Activated CD4-positive, alpha-beta T cell treated with anti-CD3 and anti-CD28 coated beads for 1 hour (primary cell): Measurements from ENCODE around the gene SEMA4A.
A peak's percentile ranks its signal among the peaks of the same experiment; 100 is the strongest.
"Not testable (repeated sequence)": the region's sequence is repeated elsewhere in the genome, so short reads cannot be mapped to it uniquely, and the experiment has no call there.

Experiments used
- DNase-seq: peaks from one replicate; pipeline ENCODE4 v3.0.0-alpha.2; 2020

The SEMA4A gene

DNA sequence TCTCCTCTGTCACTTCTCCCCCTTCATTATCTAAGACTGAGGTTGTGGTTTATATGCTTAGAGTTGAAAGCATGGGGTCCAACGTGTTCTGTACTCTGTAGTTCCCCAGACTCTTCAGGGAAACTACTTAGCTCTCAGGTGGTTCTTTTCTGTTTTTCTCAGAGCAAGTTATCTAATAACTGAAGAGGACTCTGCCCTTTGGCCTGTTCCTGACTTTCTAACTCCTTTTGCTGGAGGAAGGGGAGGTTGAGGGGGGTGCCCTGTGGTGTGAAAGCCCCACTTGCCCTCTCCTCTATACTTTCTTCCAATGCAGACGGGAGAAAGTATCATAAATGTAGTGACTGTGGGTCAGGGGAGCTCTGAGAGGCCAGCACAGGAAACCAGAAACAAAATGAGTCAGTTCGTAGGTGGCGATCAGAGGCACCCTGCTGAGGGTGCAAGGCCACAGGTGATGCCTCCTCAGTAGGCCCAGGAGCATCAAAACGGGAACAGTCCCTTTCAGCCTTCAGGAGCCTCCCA, 45.5 kb downstream of the SEMA4A start:
- DNase-seq = no peak

GRCh38 chr1:156200044-156200443, 46.7 kb downstream of the SEMA4A start:
- no peak for DNase-seq

DNA sequence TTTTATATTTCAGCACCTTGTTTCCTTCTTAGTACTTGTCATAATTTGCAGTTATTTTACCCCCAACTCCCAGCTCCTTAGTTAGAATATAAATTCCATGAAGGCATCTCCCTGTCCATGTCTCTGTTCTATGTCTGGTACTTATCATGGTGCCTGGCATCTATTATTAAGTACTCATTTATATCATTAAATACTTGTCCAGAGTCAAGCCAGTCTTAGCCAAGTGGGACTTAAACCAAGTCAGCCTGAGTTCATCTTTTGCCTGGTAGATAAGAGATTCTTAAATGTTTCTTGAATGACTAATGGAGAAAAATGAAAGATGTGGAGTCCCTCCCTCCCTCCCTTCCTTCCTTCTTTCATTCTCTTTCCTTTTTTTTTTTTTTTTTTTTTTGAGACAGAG, 49.9 kb downstream of the SEMA4A start:
- no peak for DNase-seq

DNA sequence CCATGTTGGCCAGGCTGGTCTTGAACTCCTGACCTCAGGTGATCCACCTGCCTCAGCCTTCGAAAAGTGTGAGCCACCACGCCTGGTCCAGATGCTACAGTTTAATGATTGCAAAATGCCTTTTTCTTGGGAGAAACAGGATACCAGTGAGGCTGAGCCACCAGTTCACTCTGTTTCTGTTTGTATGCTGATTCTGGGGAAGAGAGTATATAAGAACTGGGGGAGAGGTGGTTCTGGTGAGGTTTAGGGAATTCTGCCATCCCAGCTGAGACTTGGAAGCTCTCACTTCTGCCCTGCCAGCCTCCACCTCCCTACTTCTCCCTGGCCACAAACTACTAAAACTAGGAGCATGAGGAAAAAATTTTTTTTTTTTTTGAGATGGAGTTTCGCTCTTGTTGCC, 51.3 kb downstream of the SEMA4A start:
- DNase-seq = no peak

DNA sequence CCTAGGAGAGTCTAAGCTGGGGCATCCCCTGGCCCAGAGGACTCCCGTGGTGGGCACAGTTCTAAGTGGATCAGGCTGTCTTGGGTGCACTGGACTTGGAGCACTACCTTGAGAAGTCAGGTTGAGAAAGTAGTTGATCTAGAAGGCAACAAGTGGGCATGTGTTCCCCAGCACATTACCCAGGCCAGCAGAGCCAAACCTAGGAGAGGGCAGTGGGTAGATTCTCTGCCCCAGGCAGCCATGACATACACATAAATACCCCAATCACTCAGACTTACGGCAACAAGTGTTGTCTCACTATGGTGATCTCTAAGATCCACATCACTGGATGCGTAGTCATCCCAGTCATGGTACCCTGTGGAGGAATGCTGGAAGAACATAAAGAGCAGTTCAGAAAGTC, 57.9 kb downstream of the SEMA4A start:
- DNase-seq = no peak

GRCh38 chr1:156212130-156212529, 58.7 kb downstream of the SEMA4A start:
- DNase-seq = no peak

DNA sequence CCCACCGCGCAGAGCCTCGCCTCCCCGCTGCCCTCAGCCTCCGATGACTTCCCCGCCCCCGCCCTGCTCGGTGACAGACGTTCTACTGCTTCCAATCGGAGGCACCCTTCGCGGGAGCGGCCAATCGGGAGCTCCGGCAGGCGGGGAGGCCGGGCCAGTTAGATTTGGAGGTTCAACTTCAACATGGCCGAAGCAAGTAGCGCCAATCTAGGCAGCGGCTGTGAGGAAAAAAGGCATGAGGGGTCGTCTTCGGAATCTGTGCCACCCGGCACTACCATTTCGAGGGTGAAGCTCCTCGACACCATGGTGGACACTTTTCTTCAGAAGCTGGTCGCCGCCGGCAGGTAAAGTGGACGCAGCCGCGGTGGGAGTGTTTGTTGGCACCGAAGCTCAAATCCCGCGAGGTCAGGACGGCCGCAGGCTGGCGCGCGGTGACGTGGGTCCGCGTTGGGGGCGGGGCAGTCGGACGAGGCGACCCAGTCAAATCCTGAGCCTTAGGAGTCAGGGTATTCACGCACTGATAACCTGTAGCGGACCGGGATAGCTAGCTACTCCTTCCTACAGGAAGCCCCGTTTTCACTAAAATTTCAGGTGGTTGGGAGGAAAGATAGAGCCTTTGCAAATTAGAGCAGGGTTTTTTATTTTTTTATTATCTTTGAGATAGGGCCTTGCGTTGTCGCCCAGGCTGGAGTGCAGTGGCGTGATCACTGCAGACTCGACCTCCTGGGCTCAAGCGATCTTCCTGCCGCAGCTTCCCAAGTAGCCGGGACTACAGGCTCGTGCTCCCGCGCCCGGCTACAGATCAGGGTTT, 59.7 kb downstream of the SEMA4A start, which contains the start of gene PMF1:
Gene PMF1 (plus strand): TSS at position 175 of the 811 bp plus-strand sequence. CDS start 9 bp downstream, at position 184.
- peak; percentile 92 for DNase-seq

DNA sequence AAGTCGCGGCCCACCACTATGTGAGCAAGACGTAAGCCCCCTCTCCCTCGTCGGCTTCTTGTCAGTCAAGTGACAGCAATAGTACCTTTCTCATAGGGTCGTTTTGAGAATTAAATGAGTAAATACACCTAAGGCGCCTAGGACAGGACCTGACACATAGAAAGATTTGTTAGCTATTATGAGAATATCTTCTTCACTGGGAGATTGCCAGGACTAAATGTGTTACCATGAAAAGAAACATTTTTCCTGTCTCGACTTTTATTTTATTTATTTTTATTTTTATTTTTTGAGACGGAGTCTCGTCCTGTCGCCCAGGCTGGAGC, 60.2 kb downstream of the SEMA4A start:
- no peak for DNase-seq

GRCh38 chr1:156214024-156214748, 60.8 kb downstream of the SEMA4A start:
- DNase-seq = no peak

DNA sequence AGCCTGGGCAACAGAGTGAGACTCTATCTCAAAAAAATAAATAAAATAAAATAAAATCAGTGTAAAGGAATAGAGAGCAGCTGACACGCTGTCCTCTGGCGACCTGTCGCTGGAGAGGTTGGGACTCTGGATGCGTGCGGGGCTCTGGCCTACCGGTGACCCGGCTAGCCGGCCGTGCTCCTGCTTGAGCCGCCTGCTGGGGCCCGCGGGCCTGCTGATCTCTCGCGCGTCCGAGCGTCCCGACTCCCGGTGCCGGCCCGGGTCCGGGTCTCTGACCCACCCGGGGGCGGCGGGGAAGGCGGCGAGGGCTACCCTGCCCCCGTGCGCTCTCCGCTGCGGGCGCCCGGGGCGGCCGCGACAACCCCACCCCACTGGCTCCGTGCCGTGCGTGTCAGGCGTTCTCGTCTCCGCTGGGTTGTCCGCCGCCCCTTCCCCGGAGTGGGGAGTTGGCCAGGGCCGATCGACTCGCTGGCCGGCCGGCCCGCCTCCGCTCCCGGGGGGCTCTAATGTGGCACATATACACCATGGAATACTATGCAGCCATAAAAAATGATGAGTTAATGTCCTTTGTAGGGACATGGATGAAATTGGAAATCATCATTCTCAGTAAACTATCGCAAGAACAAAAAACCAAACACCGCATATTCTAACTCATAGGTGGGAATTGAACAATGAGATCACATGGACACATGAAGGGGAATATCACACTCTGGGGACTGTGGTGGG, 63.1 kb downstream of the SEMA4A start:
- not testable (repeated sequence) for DNase-seq

GRCh38 chr1:156217871-156218270, 64.5 kb downstream of the SEMA4A start:
- DNase-seq = no peak

GRCh38 chr1:156220226-156220625, 66.8 kb downstream of the SEMA4A start:
- DNase-seq = no peak

DNA sequence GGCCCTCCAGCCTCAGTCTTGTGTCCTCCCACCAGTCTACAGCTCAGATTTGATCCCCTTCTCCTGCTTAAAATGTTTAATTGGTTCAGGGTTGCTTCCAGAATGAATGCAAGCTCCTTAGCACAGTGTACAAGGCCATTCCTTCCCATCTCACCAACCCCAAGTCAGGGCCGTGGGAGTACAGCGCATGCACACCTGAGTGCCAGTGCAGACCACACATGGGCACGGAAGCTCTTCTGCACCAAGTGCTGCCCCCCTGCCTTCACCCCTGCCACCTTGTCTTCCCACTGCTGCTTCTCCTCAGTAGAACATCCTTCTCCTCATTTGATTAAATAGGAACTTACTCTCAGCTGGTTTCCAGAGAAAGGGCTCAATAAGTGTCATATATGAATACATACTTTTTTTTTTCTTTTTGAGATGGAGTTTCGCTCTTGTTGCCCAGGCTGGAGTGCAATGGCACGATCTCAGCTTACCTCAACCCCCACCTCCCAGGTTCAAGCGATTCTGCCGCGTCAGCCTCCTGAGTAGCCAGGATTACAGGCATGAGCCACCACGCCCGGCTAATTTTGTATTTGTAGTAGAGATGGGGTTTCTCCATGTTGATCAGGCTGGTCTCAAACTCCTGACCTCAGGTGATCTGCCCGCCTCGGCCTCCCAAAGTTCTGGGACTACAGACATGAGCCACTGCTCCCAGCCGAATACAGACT, 68.8 kb downstream of the SEMA4A start:
- no peak for DNase-seq

DNA sequence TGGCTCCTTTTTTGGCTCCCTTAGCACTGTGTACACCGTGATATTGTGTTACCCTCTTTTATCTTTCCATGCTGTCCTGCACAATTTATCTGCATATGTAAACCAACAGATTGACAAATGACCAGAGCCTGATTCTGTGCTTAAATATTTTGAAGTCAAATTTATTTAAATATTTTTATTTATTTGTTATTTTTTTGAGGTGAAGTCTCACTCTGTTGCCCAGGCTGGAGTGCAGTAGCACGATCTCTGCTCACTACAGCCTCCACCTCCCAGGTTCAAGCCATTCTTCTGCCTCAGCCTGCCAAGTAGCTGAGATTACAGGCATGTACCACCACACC, 72.3 kb downstream of the SEMA4A start:
- DNase-seq = no peak

- DNase-seq = no peak
Observed at GRCh38 chr1:156226116-156226538, 72.7 kb downstream of the SEMA4A start.

DNA sequence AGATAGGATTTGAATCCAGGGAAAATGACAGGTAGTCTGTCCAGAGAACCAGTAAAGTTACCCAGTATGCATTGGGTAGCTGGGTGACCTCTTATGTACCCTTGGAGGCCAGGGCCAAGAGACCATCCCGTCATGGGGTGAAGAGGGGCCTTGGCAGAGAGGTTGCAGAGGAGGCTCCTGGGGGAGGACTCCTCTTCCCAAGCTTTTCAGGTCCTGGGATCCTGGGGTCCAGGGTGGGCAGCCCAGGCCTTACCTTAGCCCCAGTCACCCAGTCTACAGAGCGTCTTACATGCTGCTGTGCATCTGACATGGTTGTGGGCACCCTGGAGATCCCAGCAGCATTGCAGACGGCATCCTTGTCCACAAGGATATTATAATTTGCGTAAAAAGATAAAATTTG, 73.4 kb downstream of the SEMA4A start:
- DNase-seq = no peak
